Neuronal stem cell (in vitro differentiated cells): ENCODE results near the gene CYGB.
"Not testable (repeated sequence)": the region's sequence is repeated elsewhere in the genome, so short reads cannot be mapped to it uniquely, and the experiment has no call there.

Experiments
- DNase-seq: peaks from one replicate; pipeline ENCODE4 v3.0.0-alpha.2; 2013; ENCODE audit warnings: low spot score
- H2AFZ ChIP-seq: one replicate; pipeline ENCODE4 v1.6.1; 2013; ENCODE audit warnings: mild to moderate bottlenecking, low read length, inconsistent platforms
- H2AK5ac ChIP-seq: 2 replicates; pipeline ENCODE4 v1.6.1; 2013; ENCODE audit warnings: low read depth, mild to moderate bottlenecking, inconsistent platforms, low read length, moderate library complexity, mixed read lengths
- H2BK120ac ChIP-seq: 2 replicates; pipeline ENCODE4 v1.6.1; 2013; ENCODE audit warnings: low read depth, mild to moderate bottlenecking, inconsistent platforms, low read length, moderate library complexity, mixed read lengths
- H2BK12ac ChIP-seq: one replicate; pipeline ENCODE4 v1.6.1; 2013; ENCODE audit warnings: low read length, inconsistent platforms
- H2BK15ac ChIP-seq: 2 replicates; pipeline ENCODE4 v1.6.1; 2013; ENCODE audit warnings: mild to moderate bottlenecking, low read length, inconsistent platforms, mixed read lengths
- H2BK5ac ChIP-seq: one replicate; pipeline ENCODE4 v1.6.1; 2013; ENCODE audit warnings: inconsistent platforms, mild to moderate bottlenecking, low read length, moderate library complexity
- H3K14ac ChIP-seq: one replicate; pipeline ENCODE4 v1.6.1; 2013; ENCODE audit warnings: low read length, inconsistent platforms
- H3K18ac ChIP-seq: 2 replicates; pipeline ENCODE4 v1.6.1; 2013; ENCODE audit warnings: low read length, inconsistent platforms
- H3K23ac ChIP-seq: 2 replicates; pipeline ENCODE4 v1.6.1; 2013; ENCODE audit warnings: low read depth, mild to moderate bottlenecking, mixed read lengths, low read length, inconsistent platforms; ENCODE audit not compliant: poor library complexity
- H3K27ac ChIP-seq: replicated peaks from 3 replicates; pipeline ENCODE4 v1.5.1; 2013; ENCODE audit warnings: low read length, inconsistent platforms
- H3K27me3 ChIP-seq, 3 experiments: 2 replicates each; pipeline ENCODE4 v1.6.1; 2013; ENCODE audit warnings: low read length in 3 of 3, mild to moderate bottlenecking in 2 of 3, inconsistent platforms in 1 of 3, low read depth in 1 of 3, mixed read lengths in 1 of 3, moderate library complexity in 1 of 3; ENCODE audit not compliant: control insufficient read depth in 3 of 3, insufficient read depth in 3 of 3
- H3K36me3 ChIP-seq, 2 donors: replicated peaks in 1 of 2; 2 replicates each; pipeline ENCODE4 v1.6.1; 2013; ENCODE audit warnings: low read length in 2 of 2; ENCODE audit not compliant: control insufficient read depth in 2 of 2, insufficient read depth in 2 of 2
- H3K4ac ChIP-seq: 2 replicates; pipeline ENCODE4 v1.6.1; 2013; ENCODE audit warnings: inconsistent platforms, mild to moderate bottlenecking, low read length, moderate library complexity
- H3K4me1 ChIP-seq, 2 donors: 1 replicate in 1 of 2; 2 replicates in 1 of 2; pipeline ENCODE4 v1.6.1; 2013; ENCODE audit warnings: low read length in 2 of 2, low read depth in 1 of 2; ENCODE audit not compliant: control insufficient read depth in 2 of 2, insufficient read depth in 1 of 2
- H3K4me2 ChIP-seq: one replicate; pipeline ENCODE4 v1.6.1; 2013; ENCODE audit warnings: mild to moderate bottlenecking, low read length, inconsistent platforms; ENCODE audit not compliant: insufficient read depth, poor library complexity, severe bottlenecking
- H3K4me3 ChIP-seq, 2 donors: 2 replicates each; pipeline ENCODE4 v1.5.1; 2013; ENCODE audit warnings: low read length in 2 of 2, mild to moderate bottlenecking in 2 of 2, inconsistent platforms in 1 of 2, moderate library complexity in 1 of 2
- H3K79me1 ChIP-seq: one replicate; pipeline ENCODE4 v1.6.1; 2013; ENCODE audit warnings: low read depth, mild to moderate bottlenecking, inconsistent platforms, low read length, moderate library complexity
- H3K9ac ChIP-seq: one replicate; pipeline ENCODE4 v1.6.1; 2013; ENCODE audit warnings: mild to moderate bottlenecking, low read depth, low read length, inconsistent platforms; ENCODE audit not compliant: poor library complexity
- H3K9me3 ChIP-seq, 2 donors: replicated peaks in 1 of 2; 2 replicates each; pipeline versions ENCODE3 to v1.6.1; 2013; ENCODE audit warnings: low read length in 2 of 2, mild to moderate bottlenecking in 2 of 2, inconsistent platforms in 1 of 2, low read depth in 1 of 2, mixed read lengths in 1 of 2, moderate library complexity in 1 of 2; ENCODE audit not compliant: control insufficient read depth in 2 of 2, insufficient read depth in 1 of 2
- H4K8ac ChIP-seq: one replicate; pipeline ENCODE4 v1.6.1; 2013; ENCODE audit warnings: low read depth, mild to moderate bottlenecking, inconsistent platforms, low read length, moderate library complexity
- H4K91ac ChIP-seq: one replicate; pipeline ENCODE4 v1.6.1; 2013; ENCODE audit warnings: low read length, low read depth, mild to moderate bottlenecking, inconsistent platforms; ENCODE audit not compliant: poor library complexity
- WGBS, 2 donors: extraction: QIAGEN DNeasy Blood & Tissue Kit; methylation state at CpG; one replicate each; pipeline ENCODE4 v1.1.7; 2013; ENCODE audit warnings: missing lambda C conversion rate in 2 of 2, mixed read lengths in 1 of 2; ENCODE audit not compliant: insufficient read length in 2 of 2, insufficient replicate concordance in 1 of 2; ENCODE audit errors: extremely low coverage in 2 of 2; 5-methylcytosine and 5-hydroxymethylcytosine counted together

Gene CYGB

GRCh38 chr17:76564991-76565727 lies 27.6 kb upstream of the CYGB start:
- peaks cover 8 to 11% of the 10 kb centered on the region in 2 donors for H3K4me1 ChIP-seq
- no CpG with 5 or more reads among the region's 8 CpGs for WGBS, 2 donors

GRCh38 chr17:76563359-76563758 lies 25.9 kb upstream of the CYGB start:
- H2BK120ac ChIP-seq, H3K27ac ChIP-seq, H4K91ac ChIP-seq, H2AFZ ChIP-seq, DNase-seq, H3K23ac ChIP-seq, H3K4ac ChIP-seq, H2AK5ac ChIP-seq, H4K8ac ChIP-seq, H3K18ac ChIP-seq, H3K14ac ChIP-seq, H3K9ac ChIP-seq, H3K27me3 ChIP-seq, H2BK5ac ChIP-seq, H2BK12ac ChIP-seq, H3K4me3 ChIP-seq, H3K9me3 ChIP-seq, H3K4me2 ChIP-seq, H2BK15ac ChIP-seq, H3K4me1 ChIP-seq, H3K79me1 ChIP-seq: not testable (repeated sequence)
- no CpG with 5 or more reads among the region's 2 CpGs for WGBS, 2 donors
- H3K36me3 ChIP-seq = peaks cover 28 to 80% of the 10 kb centered on the region in 2 donors

More at GRCh38 chr17:76564991-76565727, 27.6 kb upstream of the CYGB start:
- not testable (repeated sequence) for H4K91ac ChIP-seq, H3K4me2 ChIP-seq, H4K8ac ChIP-seq, H2BK5ac ChIP-seq, H3K18ac ChIP-seq, H2BK12ac ChIP-seq, H3K14ac ChIP-seq, H3K4ac ChIP-seq, H2AFZ ChIP-seq, H3K27ac ChIP-seq, DNase-seq, H3K79me1 ChIP-seq, H3K9me3 ChIP-seq, H3K27me3 ChIP-seq, H3K9ac ChIP-seq, H3K23ac ChIP-seq, H2AK5ac ChIP-seq, H2BK120ac ChIP-seq, H3K4me3 ChIP-seq, H2BK15ac ChIP-seq
- H3K36me3 ChIP-seq = peaks cover 26 to 65% of the 10 kb centered on the region in 2 donors

GRCh38 chr17:76562734-76563148 lies 25.2 kb upstream of the CYGB start:
- H3K36me3 ChIP-seq = peaks cover 28 to 80% of the 10 kb centered on the region in 2 donors
- H2BK120ac ChIP-seq = no peak overlapping the region
- no peak overlapping the region for H3K4me3 ChIP-seq
- H3K27ac ChIP-seq = no peak overlapping the region
- H3K14ac ChIP-seq = no peak overlapping the region
- no peak overlapping the region for H3K4me2 ChIP-seq
- H3K9me3 ChIP-seq = no peaks in the 10 kb centered on the region
- H2AFZ ChIP-seq = no peak overlapping the region
- H4K91ac ChIP-seq = no peak overlapping the region
- no peak overlapping the region for H2BK15ac ChIP-seq
- peaks cover 3 to 8% of the 10 kb centered on the region in 2 donors for H3K4me1 ChIP-seq
- no peak overlapping the region for H4K8ac ChIP-seq
- no peak overlapping the region for H3K4ac ChIP-seq
- WGBS, 2 donors = no CpG with 5 or more reads among the region's 6 CpGs
- peaks cover 0 to 2% (median 0%) of the 10 kb centered on the region in 3 experiments for H3K27me3 ChIP-seq
- no peak overlapping the region for H2BK5ac ChIP-seq
- DNase-seq = no peak
- no peak overlapping the region for H2AK5ac ChIP-seq
- no peak overlapping the region for H3K23ac ChIP-seq
- H3K18ac ChIP-seq = no peak overlapping the region
- peaks cover 4% of the 10 kb centered on the region for H3K79me1 ChIP-seq
- H3K9ac ChIP-seq = no peak overlapping the region
- no peak overlapping the region for H2BK12ac ChIP-seq

- Histone ChIP-seq H3K4me1 (peaks cover 3 to 8% of the 10 kb centered on the region in 2 donors), H2BK120ac (no peak overlapping the region)
- WGBS, 2 donors = no CpG with 5 or more reads among the region's 5 CpGs
Observed at GRCh38 chr17:76561799-76562268, 24.3 kb upstream of the CYGB start.

More at GRCh38 chr17:76561799-76562268, 24.3 kb upstream of the CYGB start:
- no peak overlapping the region for H2AFZ ChIP-seq
- H3K79me1 ChIP-seq = peaks cover 5% of the 10 kb centered on the region
- no peak overlapping the region for H3K18ac ChIP-seq
- no peak overlapping the region for H4K8ac ChIP-seq
- no peak overlapping the region for H3K4me2 ChIP-seq
- H4K91ac ChIP-seq = no peak overlapping the region
- peaks cover 27 to 79% of the 10 kb centered on the region in 2 donors for H3K36me3 ChIP-seq
- H2AK5ac ChIP-seq = no peak overlapping the region
- H2BK15ac ChIP-seq = no peak overlapping the region
- peaks cover 0 to 2% (median 0%) of the 10 kb centered on the region in 3 experiments for H3K27me3 ChIP-seq
- no peak overlapping the region for H3K9ac ChIP-seq
- H3K23ac ChIP-seq = no peak overlapping the region
- no peak overlapping the region for H3K27ac ChIP-seq
- H2BK12ac ChIP-seq = no peak overlapping the region
- no peak for DNase-seq
- no peak overlapping the region for H3K14ac ChIP-seq
- no peak overlapping the region for H3K4ac ChIP-seq
- no peak overlapping the region for H2BK5ac ChIP-seq
- peak overlapping the region in 1 of 2 donors; percentile 9 for H3K4me3 ChIP-seq
- no peaks in the 10 kb centered on the region for H3K9me3 ChIP-seq
